Natural killer cell treated with Interleukin-12 subunit alpha and Interleukin-12 subunit beta and Interleukin-15 and Interleukin-18, amount 100 ng/mL, for 72 hours (primary cell): ENCODE data around the gene EIF4G3. TPM values are rescaled to one million over a fixed set of nuclear protein-coding genes. Genes with fewer than 3 reads are reported as not detected.

Experiments used
- ATAC-seq, 2 donors: fragments of 150-1000 bp; cut with Tn5 transposase in 1 of 2; sonication (Bioruptor Pico), chemical (Tn5 transposase) in 1 of 2; 2 replicates each; pipeline ENCODE4 v1.10.0; 2021
- DNase-seq: peaks from one replicate; pipeline ENCODE4 v3.0.0; 2022; ENCODE audit warnings: low spot score
- H3K27ac Mint-ChIP-seq, 2 donors: 1 replicate in 1 of 2; 2 replicates in 1 of 2; pipeline ENCODE4 v1.8.0; 2022; ENCODE audit warnings: mixed read lengths in 2 of 2, mild to moderate bottlenecking in 1 of 2, moderate library complexity in 1 of 2
- H3K27me3 Mint-ChIP-seq, 2 donors: 1 replicate in 1 of 2; 2 replicates in 1 of 2; pipeline ENCODE4 v1.8.0; 2022; ENCODE audit warnings: mixed read lengths in 2 of 2
- H3K36me3 Mint-ChIP-seq: one replicate; pipeline ENCODE4 v1.8.0; 2022; ENCODE audit warnings: mixed read lengths
- H3K4me1 Mint-ChIP-seq, 2 donors: 1 replicate in 1 of 2; 2 replicates in 1 of 2; pipeline ENCODE4 v1.8.0; 2022; ENCODE audit warnings: low read depth in 2 of 2, mixed read lengths in 2 of 2, mild to moderate bottlenecking in 1 of 2
- H3K4me3 Mint-ChIP-seq: one replicate; pipeline ENCODE4 v1.8.0; 2022; ENCODE audit warnings: mixed read lengths
- H3K9me3 Mint-ChIP-seq: 2 replicates; pipeline ENCODE4 v1.8.0; 2022; ENCODE audit warnings: mixed read lengths
- total RNA-seq, 2 donors: library from RNA; stranded (reverse); gene quantifications; one replicate each; pipeline ENCODE4 v1.2.3, GENCODE V29; 2022

Gene EIF4G3
- total RNA-seq, 2 donors from 2014 or later = 121 to 140 TPM

DNA sequence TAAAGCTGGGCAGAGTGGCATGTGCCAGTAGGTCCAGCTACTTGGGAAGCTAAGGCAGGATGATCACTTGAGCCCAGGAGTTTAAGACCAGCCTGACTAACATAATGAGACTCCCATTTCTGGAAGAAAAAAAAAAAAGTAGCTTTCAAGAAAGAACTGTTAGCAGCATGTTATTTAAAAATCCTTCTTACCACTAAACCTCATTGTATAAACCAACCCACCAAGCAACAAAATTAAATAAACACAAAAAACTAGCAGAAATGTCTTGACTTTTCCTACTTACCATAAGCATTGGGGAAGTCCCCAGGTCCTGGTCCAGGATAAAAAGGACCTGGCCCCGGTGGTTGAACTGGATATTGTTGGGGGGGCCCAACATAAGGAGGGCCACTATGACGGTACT lies 196.6 kb downstream of the EIF4G3 start:
- DNase-seq (no peak), ATAC-seq (no peak)
- no peaks in the 10 kb centered on the region for H3K27me3 Mint-ChIP-seq
- H3K4me3 Mint-ChIP-seq = no peak overlapping the region
- H3K4me1 Mint-ChIP-seq = peaks cover 6 to 15% of the 10 kb centered on the region in 2 donors
- no peaks in the 10 kb centered on the region for H3K9me3 Mint-ChIP-seq
- no peaks in the 10 kb centered on the region for H3K36me3 Mint-ChIP-seq
- no peak overlapping the region for H3K27ac Mint-ChIP-seq

DNA sequence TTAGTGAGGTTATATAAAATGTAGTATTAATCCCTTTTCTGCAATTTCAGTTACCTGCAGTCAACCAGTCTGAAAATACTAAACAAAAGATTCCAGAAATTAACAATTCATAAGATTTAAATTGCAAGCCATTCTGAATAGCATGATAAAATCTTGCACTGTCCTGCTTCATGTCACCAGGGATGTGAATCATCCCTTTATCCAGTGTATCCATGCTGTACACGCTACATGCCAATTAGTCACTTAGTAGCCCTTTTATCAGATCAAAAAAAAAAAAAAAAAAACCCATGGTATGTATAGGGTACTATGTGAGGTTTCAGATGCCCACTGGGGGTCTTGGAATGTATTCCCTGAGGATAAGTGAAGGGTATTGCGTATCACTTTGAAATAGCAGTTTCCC lies 198.3 kb downstream of the EIF4G3 start:
- DNase-seq = no peak
- H3K9me3 Mint-ChIP-seq = no peaks in the 10 kb centered on the region
- H3K27me3 Mint-ChIP-seq = no peaks in the 10 kb centered on the region
- peaks cover 14 to 18% of the 10 kb centered on the region in 2 donors for H3K4me1 Mint-ChIP-seq
- no peak overlapping the region for H3K27ac Mint-ChIP-seq
- H3K4me3 Mint-ChIP-seq = no peak overlapping the region
- no peaks in the 10 kb centered on the region for H3K36me3 Mint-ChIP-seq
- no peak for ATAC-seq

- ATAC-seq (no peak), DNase-seq (no peak)
- Mint-ChIP-seq H3K36me3 (peaks cover 4% of the 10 kb centered on the region), H3K9me3 (no peaks in the 10 kb centered on the region), H3K27ac (no peak overlapping the region), H3K4me3 (no peak overlapping the region), H3K4me1 (peaks cover 6 to 7% of the 10 kb centered on the region in 2 donors), H3K27me3 (no peaks in the 10 kb centered on the region)
Observed at GRCh38 chr1:20975668-20976067, 201.0 kb downstream of the EIF4G3 start.

DNA sequence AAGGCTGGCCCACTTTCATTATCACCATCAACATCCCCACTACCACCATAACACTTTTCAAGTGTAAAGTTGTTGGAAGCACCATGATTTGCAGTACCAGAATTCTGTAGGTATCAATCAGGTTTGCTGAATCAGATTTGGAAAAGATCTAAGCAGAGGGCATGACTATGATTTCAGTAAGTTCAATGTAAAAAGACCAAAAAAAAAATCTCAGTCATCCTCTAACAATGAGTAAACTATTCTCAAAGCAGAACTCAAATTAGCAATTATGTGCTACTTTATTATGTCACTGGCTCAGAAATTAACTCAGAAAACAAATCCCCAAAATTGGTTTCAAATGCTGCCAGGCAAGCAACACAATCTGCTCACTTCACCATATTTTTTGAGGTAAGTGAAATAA lies 201.7 kb downstream of the EIF4G3 start:
- Mint-ChIP-seq H3K36me3 (peaks cover 4% of the 10 kb centered on the region), H3K27ac (no peak overlapping the region), H3K4me1 (peaks cover 6 to 7% of the 10 kb centered on the region in 2 donors), H3K9me3 (no peaks in the 10 kb centered on the region), H3K4me3 (no peak overlapping the region), H3K27me3 (no peaks in the 10 kb centered on the region)
- ATAC-seq (no peak), DNase-seq (no peak)

GRCh38 chr1:20974069-20974468 lies 202.6 kb downstream of the EIF4G3 start:
- peaks cover 6 to 7% of the 10 kb centered on the region in 2 donors for H3K4me1 Mint-ChIP-seq
- no peak overlapping the region for H3K4me3 Mint-ChIP-seq
- no peak overlapping the region for H3K27ac Mint-ChIP-seq
- no peaks in the 10 kb centered on the region for H3K27me3 Mint-ChIP-seq
- DNase-seq (no peak), ATAC-seq (no peak)
- peaks cover 4% of the 10 kb centered on the region for H3K36me3 Mint-ChIP-seq
- no peaks in the 10 kb centered on the region for H3K9me3 Mint-ChIP-seq

- DNase-seq = no peak
- Mint-ChIP-seq H3K4me3 (no peak overlapping the region), H3K9me3 (no peaks in the 10 kb centered on the region), H3K27ac (no peak overlapping the region), H3K36me3 (peaks cover 4% of the 10 kb centered on the region), H3K27me3 (no peaks in the 10 kb centered on the region), H3K4me1 (peaks cover 6 to 7% of the 10 kb centered on the region in 2 donors)
- no peak for ATAC-seq
Observed at GRCh38 chr1:20972855-20973254, 203.8 kb downstream of the EIF4G3 start.

GRCh38 chr1:20964540-20965484 lies 211.9 kb downstream of the EIF4G3 start:
- no peak for DNase-seq
- H3K27me3 Mint-ChIP-seq = no peaks in the 10 kb centered on the region
- peak in 1 of 2 donors; percentile 61 for ATAC-seq
- peaks cover 13 to 22% of the 10 kb centered on the region in 2 donors for H3K4me1 Mint-ChIP-seq
- no peaks in the 10 kb centered on the region for H3K9me3 Mint-ChIP-seq
- peaks cover 13% of the 10 kb centered on the region for H3K36me3 Mint-ChIP-seq
- peak overlapping the region; percentile 50 to 74 for H3K27ac Mint-ChIP-seq
- peak overlapping the region; percentile 28 for H3K4me3 Mint-ChIP-seq

DNA sequence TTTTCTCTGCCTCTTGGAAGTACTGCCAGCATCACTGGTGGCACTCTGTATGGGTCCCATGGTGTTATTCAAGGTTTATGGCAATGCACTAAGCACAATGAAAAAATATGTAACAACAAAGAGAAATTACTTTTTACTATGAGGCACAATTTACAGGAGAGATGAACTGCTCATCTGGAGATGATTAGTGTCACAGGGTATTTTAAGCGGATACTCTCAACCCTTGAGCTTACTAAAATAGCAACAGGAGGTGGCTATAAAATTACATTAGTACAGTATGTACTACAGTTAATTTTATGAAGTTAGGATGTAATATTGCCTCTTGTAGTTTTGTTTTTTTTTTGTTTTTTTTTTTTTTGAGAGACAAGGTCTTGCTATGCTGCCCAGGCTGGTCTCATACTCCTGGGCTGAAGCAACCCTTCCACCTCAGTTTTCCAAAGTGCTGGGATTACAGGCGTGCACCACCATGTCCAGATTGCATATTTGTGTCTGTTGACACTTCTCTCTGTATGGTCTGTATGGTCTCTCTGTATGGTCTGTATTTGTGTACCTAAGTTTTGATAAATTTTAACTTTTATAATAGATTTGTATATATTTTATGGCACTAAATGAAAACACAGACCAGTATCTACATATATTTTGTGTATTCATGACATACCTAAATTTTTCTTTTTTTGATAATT lies 214.0 kb downstream of the EIF4G3 start:
- no peaks in the 10 kb centered on the region for H3K27me3 Mint-ChIP-seq
- no peak overlapping the region for H3K4me3 Mint-ChIP-seq
- no peak for DNase-seq

GRCh38 chr1:20958430-20958829 lies 218.3 kb downstream of the EIF4G3 start:
- Mint-ChIP-seq H3K27ac (no peak overlapping the region), H3K4me3 (no peak overlapping the region), H3K27me3 (no peaks in the 10 kb centered on the region), H3K36me3 (peaks cover 10% of the 10 kb centered on the region), H3K4me1 (peaks cover 18 to 30% of the 10 kb centered on the region in 2 donors), H3K9me3 (no peaks in the 10 kb centered on the region)
- no peak for ATAC-seq
- no peak for DNase-seq

More for the DNA sequence above, 214.0 kb downstream of the EIF4G3 start:
- H3K9me3 Mint-ChIP-seq = no peaks in the 10 kb centered on the region
- no peak overlapping the region for H3K27ac Mint-ChIP-seq
- H3K36me3 Mint-ChIP-seq = peaks cover 17% of the 10 kb centered on the region
- no peak for ATAC-seq
- H3K4me1 Mint-ChIP-seq = peaks cover 16 to 32% of the 10 kb centered on the region in 2 donors

DNA sequence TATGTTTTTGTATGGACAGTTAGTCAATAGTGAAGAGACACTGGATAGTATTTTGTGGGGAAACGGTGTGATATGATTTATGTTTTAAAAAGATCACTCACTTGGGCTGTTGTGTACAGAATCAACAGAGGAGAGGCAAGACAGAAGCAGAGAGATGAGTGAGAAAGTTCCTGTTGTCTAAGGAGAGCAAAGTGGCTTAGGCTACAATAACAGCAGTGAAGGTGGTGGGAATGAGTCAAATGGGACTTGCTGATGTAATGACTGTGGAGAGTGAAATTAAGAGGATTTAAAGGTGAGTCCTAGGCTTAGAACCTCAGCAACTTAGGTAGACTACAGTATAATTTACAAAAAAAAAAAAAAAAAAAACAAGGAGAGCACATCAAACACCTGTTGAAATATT lies 220.4 kb downstream of the EIF4G3 start:
- no peak overlapping the region for H3K4me3 Mint-ChIP-seq
- no peak for DNase-seq
- peaks cover 18 to 30% of the 10 kb centered on the region in 2 donors for H3K4me1 Mint-ChIP-seq
- no peak for ATAC-seq
- no peaks in the 10 kb centered on the region for H3K9me3 Mint-ChIP-seq
- H3K27me3 Mint-ChIP-seq = no peaks in the 10 kb centered on the region
- H3K27ac Mint-ChIP-seq = peak overlapping the region in 1 of 2 donors; percentile 9
- H3K36me3 Mint-ChIP-seq = peaks cover 10% of the 10 kb centered on the region

- Mint-ChIP-seq H3K4me3 (no peak overlapping the region), H3K36me3 (peaks cover 14% of the 10 kb centered on the region), H3K27me3 (no peaks in the 10 kb centered on the region), H3K9me3 (no peaks in the 10 kb centered on the region), H3K4me1 (peaks cover 13 to 16% of the 10 kb centered on the region in 2 donors), H3K27ac (no peak overlapping the region)
- DNase-seq = no peak
- no peak for ATAC-seq
Observed at GRCh38 chr1:20950679-20951078, 226.0 kb downstream of the EIF4G3 start.

DNA sequence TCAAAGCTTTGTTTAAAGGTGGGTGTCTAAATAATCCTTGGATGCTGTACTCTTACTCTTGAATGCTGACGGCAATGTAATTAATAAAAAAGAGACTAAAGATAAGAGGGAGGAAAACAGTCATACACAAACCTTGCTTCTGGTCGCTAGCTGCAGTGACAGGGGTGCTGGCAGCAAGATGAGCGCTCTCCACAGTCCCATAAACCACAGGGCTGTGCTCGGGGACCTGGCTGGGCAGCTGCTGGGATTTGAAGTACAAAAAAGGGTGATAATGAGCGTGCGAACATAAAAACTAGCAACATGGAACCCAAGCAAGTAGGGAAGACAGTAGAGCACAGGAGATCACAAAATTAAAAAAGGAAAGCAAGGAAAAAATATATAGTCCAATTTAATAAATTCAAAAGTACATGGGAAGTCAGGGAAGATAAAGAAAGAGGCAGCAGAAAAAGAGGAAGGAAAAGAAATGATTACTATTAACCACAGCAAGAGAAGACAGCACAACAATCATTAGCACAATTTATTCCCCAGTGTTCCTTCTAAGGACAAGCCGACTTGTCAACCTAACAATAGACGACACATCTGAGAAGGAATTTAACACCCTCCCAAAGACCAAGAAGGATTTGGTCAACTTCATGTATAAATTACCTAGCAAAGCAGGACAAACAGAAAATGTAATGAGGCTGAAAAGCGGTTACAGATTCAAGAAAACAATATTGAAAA lies 226.7 kb downstream of the EIF4G3 start:
- H3K27me3 Mint-ChIP-seq = no peaks in the 10 kb centered on the region
- DNase-seq = no peak
- H3K36me3 Mint-ChIP-seq = peaks cover 14% of the 10 kb centered on the region
- peaks cover 9 to 16% of the 10 kb centered on the region in 2 donors for H3K4me1 Mint-ChIP-seq
- ATAC-seq = no peak
- H3K27ac Mint-ChIP-seq = peak overlapping the region in 1 of 2 donors; percentile 4
- H3K9me3 Mint-ChIP-seq = no peaks in the 10 kb centered on the region
- no peak overlapping the region for H3K4me3 Mint-ChIP-seq

DNA sequence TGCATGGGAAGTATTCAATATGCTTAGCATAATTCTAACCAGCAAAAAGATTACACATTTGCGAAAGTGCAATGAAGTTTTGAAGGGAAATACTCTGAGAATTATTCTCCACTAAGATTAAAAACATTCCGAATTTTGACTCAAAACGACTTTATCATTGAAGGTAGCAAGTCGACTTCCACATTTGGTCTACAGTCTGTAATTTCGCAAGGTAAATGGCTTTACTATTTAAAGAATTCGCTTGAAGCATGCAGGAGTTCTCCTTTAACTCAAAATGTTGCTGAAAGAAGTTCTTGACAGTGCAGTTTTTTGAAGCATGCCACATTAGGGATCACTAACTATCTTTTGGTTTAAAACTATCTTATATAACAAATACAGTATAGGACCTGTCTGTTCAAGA lies 228.6 kb downstream of the EIF4G3 start:
- H3K27ac Mint-ChIP-seq = no peak overlapping the region
- no peak overlapping the region for H3K4me3 Mint-ChIP-seq
- DNase-seq (no peak), ATAC-seq (no peak)
- H3K9me3 Mint-ChIP-seq = no peaks in the 10 kb centered on the region
- no peaks in the 10 kb centered on the region for H3K27me3 Mint-ChIP-seq
- peaks cover 5 to 12% of the 10 kb centered on the region in 2 donors for H3K4me1 Mint-ChIP-seq
- peaks cover 17% of the 10 kb centered on the region for H3K36me3 Mint-ChIP-seq
